ENCODE data around the gene ADK. TPM values are rescaled to one million over a fixed set of nuclear protein-coding genes. Genes with fewer than 3 reads are reported as not detected.

ADK gene
- total RNA-seq, 2 experiments from 2014 or later: 26.4 to 31.1 TPM

DNA sequence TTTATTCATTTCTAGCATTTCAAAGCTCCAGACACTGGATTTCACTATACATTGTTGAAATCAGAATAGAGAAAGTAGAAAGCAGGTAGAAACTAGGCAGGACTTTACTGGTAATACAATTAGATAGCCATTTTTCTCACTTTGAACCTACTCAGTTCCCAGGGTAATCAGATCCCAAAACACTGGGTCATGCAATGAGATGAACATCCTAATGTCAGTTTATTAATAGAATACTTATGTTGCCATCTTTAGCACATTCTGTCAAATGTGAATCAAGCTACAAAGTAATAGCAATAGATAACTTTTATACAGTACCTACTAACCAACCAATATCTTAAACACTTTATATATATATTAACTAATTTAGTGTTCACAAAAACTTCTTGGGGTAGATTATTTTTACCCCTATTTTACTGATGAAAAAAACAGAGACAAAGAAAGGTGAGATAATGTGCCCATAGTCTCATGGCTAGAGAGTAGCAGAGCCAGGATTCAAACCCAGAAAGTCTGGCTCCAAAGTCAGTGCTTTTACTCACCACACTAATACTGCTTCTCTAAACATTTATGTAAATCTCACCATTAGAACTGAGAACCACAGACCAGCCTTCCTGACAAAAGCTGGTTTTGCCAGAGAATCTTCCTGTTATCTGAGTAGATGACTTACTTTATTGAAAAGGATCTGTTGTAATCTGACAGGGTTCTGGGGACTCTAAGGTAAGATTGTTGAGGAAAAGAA is 521.6 kb downstream of the ADK start:
- TF ChIP-seq, protein P1, sequence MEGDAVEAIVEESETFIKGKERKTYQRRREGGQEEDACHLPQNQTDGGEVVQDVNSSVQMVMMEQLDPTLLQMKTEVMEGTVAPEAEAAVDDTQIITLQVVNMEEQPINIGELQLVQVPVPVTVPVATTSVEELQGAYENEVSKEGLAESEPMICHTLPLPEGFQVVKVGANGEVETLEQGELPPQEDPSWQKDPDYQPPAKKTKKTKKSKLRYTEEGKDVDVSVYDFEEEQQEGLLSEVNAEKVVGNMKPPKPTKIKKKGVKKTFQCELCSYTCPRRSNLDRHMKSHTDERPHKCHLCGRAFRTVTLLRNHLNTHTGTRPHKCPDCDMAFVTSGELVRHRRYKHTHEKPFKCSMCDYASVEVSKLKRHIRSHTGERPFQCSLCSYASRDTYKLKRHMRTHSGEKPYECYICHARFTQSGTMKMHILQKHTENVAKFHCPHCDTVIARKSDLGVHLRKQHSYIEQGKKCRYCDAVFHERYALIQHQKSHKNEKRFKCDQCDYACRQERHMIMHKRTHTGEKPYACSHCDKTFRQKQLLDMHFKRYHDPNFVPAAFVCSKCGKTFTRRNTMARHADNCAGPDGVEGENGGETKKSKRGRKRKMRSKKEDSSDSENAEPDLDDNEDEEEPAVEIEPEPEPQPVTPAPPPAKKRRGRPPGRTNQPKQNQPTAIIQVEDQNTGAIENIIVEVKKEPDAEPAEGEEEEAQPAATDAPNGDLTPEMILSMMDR (conservative IDR thresholded peaks at IDR 0.05; ENCODE audit: low read length): no peak
- TF ChIP-seq EZH2phosphoT487 (IDR thresholded peaks at IDR 0.05; ENCODE audit: borderline replicate concordance, low read depth, low read length): no peak
- Histone ChIP-seq H3K4me1 (ENCODE audit: insufficient read depth, low read length, poor library complexity, severe bottlenecking) (no peaks in the 10 kb centered on the region), H3K36me3 (ENCODE audit: insufficient read depth, low read length) (peaks cover 18% of the 10 kb centered on the region), H3K4me2 (ENCODE audit: low read length) (no peak overlapping the region), H3K9me2 (ENCODE audit: insufficient read depth, low read length) (no peaks in the 10 kb centered on the region), H2AFZ (ENCODE audit: low read length) (no peak overlapping the region), H4K20me1 (ENCODE audit: insufficient read depth, low read length) (no peaks in the 10 kb centered on the region), H3K79me2 (ENCODE audit: insufficient read depth, low read depth, low read length) (no peaks in the 10 kb centered on the region), H3K4me3 (ENCODE audit: low read depth, low read length, poor library complexity, severe bottlenecking) (no peak overlapping the region), H3K27ac (ENCODE audit: low read depth, low read length, poor library complexity, severe bottlenecking) (no peak overlapping the region), H3K9me3 (ENCODE audit: low read length) (0 out of 2 replicates have a peak, but pooled peaks cover 7% of the 10 kb centered on the region)
- DNase-seq (ENCODE audit: low spot score): no peak
- CTCF ChIA-PET (ENCODE audit: unreplicated experiment): no interaction called here
- intact Hi-C loops (cut with micrococcal nuclease; ENCODE audit: unreplicated experiment): no loop called here
- TSS peak; percentile 26 for BruUV-seq (replicated peaks)
- POLR2A ChIA-PET: interaction anchor here (0.8 to 0.9 kb wide), 2 partner anchors 10 to 11 kb away, joined by 3 read pairs; no protein-coding TSS in a partner anchor

DNA sequence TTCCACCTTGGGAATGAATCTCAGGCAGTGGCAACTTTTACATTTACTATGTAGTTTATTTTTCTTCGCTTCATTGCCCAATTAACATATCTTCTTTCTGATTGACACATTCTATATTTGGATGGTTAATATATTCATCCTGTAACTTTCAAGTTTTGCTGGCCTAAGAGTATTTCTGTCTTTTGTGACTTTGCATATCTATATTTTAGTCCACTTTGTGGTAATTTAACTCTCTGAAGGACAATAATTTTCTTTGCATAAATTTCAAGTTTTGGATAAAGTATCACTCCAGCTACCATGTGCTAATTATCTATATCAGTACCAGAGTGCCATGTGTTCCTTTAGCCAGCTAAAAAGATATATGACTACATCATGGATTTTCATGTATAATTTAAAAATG is 523.9 kb downstream of the ADK start:
- Histone ChIP-seq H3K4me1 (ENCODE audit: insufficient read depth, low read length, poor library complexity, severe bottlenecking) (peaks cover 5% of the 10 kb centered on the region), H3K9me2 (ENCODE audit: insufficient read depth, low read length) (no peaks in the 10 kb centered on the region), H3K4me2 (ENCODE audit: low read length) (no peak overlapping the region), H3K36me3 (ENCODE audit: insufficient read depth, low read length) (peaks cover 18% of the 10 kb centered on the region), H3K79me2 (ENCODE audit: insufficient read depth, low read depth, low read length) (no peaks in the 10 kb centered on the region), H3K4me3 (ENCODE audit: low read depth, low read length, poor library complexity, severe bottlenecking) (no peak overlapping the region), H2AFZ (ENCODE audit: low read length) (no peak overlapping the region), H4K20me1 (ENCODE audit: insufficient read depth, low read length) (no peaks in the 10 kb centered on the region), H3K9me3 (ENCODE audit: low read length) (0 out of 2 replicates have a peak, but pooled peaks cover 7% of the 10 kb centered on the region), H3K27ac (ENCODE audit: low read depth, low read length, poor library complexity, severe bottlenecking) (no peak overlapping the region)
- intact Hi-C loops (cut with micrococcal nuclease; ENCODE audit: unreplicated experiment): no loop called here
- POLR2A ChIA-PET: interaction anchor here (1.2 kb wide), 1 partner anchor 16 kb away, joined by 3 read pairs; no protein-coding TSS in a partner anchor
- no peak for DNase-seq (ENCODE audit: low spot score)
- CTCF ChIA-PET (ENCODE audit: unreplicated experiment): no interaction called here
- no peak for TF ChIP-seq EZH2phosphoT487 (IDR thresholded peaks at IDR 0.05; ENCODE audit: borderline replicate concordance, low read depth, low read length)
- TF ChIP-seq, protein P1 (conservative IDR thresholded peaks at IDR 0.05; ENCODE audit: low read length): no peak
- BruUV-seq (replicated peaks): no TSS peak

DNA sequence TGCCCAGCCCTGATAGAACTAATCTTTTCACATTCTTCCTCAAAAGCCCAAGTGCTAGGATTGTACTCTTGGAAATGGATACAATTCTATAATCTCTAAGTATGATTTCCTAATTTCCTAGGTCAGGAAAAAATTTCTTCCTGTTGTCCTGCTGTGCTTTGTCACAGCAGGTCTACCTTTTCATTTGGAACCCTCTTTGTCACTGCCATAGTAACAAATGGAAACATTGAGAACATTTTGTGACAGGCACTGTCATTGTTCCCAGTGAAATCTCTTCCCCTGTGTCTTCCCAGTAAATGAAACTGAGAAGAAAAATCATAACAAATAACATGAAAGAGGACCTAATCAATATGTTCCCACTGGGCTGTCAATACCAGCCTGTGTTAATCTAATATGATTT is 524.5 kb downstream of the ADK start:
- no peaks in the 10 kb centered on the region for H4K20me1 ChIP-seq (ENCODE audit: insufficient read depth, low read length)
- H2AFZ ChIP-seq (ENCODE audit: low read length): no peak overlapping the region
- intact Hi-C loops (cut with micrococcal nuclease; ENCODE audit: unreplicated experiment): no loop called here
- TF ChIP-seq, protein P1 (conservative IDR thresholded peaks at IDR 0.05; ENCODE audit: low read length): no peak
- DNase-seq (ENCODE audit: low spot score): no peak
- 0 out of 2 replicates have a peak, but pooled peaks cover 7% of the 10 kb centered on the region for H3K9me3 ChIP-seq (ENCODE audit: low read length)
- no peak overlapping the region for H3K27ac ChIP-seq (ENCODE audit: low read depth, low read length, poor library complexity, severe bottlenecking)
- peaks cover 5% of the 10 kb centered on the region for H3K4me1 ChIP-seq (ENCODE audit: insufficient read depth, low read length, poor library complexity, severe bottlenecking)
- ChIA-PET CTCF (ENCODE audit: unreplicated experiment) (no interaction called here), POLR2A (interaction anchor here (1.2 kb wide), 1 partner anchor 15 kb away, joined by 3 read pairs; no protein-coding TSS in a partner anchor)
- no TSS peak for BruUV-seq (replicated peaks)
- H3K36me3 ChIP-seq (ENCODE audit: insufficient read depth, low read length): peaks cover 18% of the 10 kb centered on the region
- H3K4me3 ChIP-seq (ENCODE audit: low read depth, low read length, poor library complexity, severe bottlenecking): no peak overlapping the region
- H3K9me2 ChIP-seq (ENCODE audit: insufficient read depth, low read length): no peaks in the 10 kb centered on the region
- H3K79me2 ChIP-seq (ENCODE audit: insufficient read depth, low read depth, low read length): no peaks in the 10 kb centered on the region
- no peak overlapping the region for H3K4me2 ChIP-seq (ENCODE audit: low read length)

Measured in OCI-LY7 (cell line).